NCI-H345 (cell line): ENCODE results near the gene RAD51B.
A peak's percentile ranks its signal among the peaks of the same experiment; 100 is the strongest.

Experiments used
- DNase-seq: peaks from one replicate; lab custom pipeline; 2025; lab: John Stamatoyannopoulos, UW

RAD51B gene

GRCh38 chr14:68487805-68488590 lies 668.4 kb downstream of the RAD51B start:
- DNase-seq, result no peak

GRCh38 chr14:68491793-68492192 lies 672.2 kb downstream of the RAD51B start:
- DNase-seq, result no peak

DNA sequence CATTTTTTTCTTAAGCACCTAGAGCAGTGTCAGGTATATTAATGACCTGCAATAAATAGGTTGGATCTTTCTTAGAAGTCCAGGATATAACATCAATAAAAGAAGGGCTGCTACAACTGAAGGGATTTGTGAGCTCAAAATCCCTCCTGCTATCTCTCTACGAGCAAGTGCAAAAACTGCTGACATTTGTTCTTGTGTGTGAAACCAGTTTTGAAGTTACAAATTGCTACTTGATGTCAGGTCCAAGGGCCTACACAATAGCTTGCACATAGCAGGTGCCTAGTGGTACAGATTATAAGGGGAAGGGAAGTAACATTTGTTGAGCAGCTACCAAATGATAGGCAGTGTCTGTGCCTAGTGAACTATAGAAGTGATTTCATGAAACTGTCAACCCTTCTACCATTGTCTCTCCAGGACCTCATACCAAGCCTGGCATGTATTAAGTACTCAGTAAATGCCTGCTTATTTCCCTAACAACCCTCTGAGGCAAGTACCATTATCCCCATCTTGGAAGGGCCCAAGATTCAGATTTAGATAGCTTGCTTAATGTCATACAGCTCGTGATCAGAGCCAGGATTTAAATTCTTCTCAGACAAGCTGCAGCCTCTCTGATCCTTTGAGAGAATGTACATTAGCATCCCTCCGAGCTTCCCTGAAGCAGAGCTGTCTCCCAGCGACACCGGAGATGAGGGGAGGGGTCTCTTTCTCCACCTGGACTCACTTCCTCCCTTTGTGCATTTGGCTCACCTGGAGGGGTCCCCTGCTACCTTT lies 673.0 kb downstream of the RAD51B start:
- DNase-seq, result no peak

DNA sequence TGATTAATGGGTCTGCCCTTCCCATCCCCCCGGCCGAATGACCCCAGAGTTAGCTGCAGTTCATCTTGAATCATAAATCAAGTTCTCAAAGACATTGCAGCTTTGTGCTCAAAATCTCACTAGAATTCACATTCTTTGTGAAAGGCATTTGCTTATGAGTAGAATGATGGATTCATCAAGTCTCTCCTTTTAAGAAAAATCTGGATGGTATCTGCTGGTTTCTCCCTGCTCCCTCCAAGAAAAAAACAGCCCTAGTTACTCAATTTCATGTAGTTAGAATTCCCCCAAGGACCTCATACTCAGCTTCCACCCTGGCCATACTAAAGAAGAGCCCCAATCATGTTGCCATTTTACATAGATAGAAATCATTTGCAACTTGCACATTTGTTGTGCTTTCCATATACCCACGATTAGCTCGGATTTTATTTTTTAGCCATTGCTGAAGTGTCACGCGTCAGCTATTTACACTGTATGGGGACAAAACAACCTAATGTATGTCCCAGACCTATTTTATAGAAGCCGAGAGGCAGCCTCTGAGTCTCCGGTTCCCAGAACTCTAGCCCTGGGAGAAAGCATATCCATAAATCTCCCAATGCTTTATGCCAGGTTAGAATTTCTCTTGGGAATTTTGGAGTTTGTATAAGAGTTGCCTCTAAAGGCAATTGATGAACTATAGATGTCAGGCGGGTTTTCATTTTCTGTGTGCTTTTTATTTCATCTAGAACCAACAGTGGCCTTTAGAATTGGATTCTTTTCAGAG lies 673.8 kb downstream of the RAD51B start:
- DNase-seq, result no peak

- DNase-seq, result no peak
Measured at GRCh38 chr14:68495101-68496039, 675.8 kb downstream of the RAD51B start.

DNA sequence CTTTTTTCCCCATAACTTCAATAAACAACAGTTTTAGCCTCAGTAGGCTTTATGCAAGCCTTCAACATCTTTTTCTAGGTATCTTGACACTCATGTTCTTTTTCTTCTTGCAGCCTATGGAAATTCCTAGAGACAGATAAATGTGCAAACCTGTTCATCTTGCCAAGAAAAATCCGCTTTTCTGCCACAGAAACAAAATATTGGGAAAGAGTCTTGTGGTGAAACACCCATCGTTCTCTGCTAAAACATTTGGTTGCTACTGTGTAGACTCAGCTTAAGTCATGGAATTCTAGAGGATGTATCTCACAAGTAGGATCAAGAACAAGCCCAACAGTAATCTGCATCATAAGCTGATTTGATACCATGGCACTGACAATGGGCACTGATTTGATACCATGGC lies 677.4 kb downstream of the RAD51B start:
- no peak for DNase-seq

DNA sequence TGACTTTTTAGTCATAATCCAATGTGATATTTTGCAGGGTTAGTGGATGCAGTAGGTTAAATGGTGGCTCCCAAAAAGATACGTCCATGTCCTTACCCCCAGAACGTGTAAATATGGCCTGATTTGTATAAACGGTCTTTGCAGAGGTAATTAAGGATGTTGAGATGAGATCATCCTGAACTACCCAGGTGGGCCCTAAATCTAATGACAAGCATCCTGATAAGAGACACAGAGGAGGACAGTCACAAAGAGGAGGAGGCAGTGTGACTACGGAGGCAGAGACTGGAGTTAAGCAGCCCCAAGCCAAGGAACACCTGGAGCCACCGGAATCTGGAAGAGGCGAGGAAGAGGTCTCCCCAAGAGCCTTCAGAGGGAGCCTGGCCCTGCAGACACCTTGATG lies 679.9 kb downstream of the RAD51B start:
- DNase-seq, result no peak

DNA sequence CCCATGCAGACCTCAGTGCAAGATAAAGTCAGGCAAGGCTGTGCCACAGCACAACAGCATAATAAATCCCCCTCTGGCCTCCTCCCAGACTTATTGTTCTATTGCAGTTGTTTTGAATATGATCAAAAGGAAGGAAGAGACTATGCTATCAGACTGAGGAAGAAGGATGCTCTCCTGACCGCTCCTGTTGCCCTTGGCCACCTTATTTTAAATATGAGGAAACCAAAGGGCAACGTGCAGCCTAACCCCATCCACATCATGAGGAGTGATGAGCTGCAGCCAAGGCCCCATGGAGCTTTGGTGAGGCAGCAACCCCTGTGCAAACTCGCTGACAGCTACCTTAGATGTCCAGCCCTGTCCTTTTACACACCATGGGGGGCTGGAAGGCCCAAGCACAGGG lies 681.6 kb downstream of the RAD51B start:
- no peak for DNase-seq

GRCh38 chr14:68501614-68502052 lies 682.1 kb downstream of the RAD51B start:
- no peak for DNase-seq

GRCh38 chr14:68502230-68502629 lies 682.7 kb downstream of the RAD51B start:
- DNase-seq, result no peak

GRCh38 chr14:68503186-68503825 lies 683.7 kb downstream of the RAD51B start:
- DNase-seq, result no peak

DNA sequence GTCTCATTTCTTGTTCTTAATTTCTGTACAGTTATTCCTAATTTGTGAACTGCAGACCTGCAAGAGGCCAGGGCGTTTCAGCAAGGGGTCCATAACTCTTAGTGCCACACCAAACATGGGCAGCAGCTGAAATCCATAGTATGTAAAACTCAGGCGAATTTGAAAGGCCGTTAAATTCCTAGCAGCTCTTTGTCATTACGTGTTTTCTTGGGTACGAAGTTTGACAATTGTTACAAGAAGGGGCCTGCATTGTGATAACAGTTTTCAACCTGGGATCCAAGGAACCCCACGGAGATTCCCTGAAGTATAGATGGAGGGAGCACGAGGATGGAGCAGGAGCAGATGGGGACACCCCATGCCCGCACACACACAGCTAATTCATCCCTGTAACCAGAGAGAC lies 685.3 kb downstream of the RAD51B start:
- DNase-seq, result no peak

- no peak for DNase-seq
Measured at GRCh38 chr14:68506021-68506644, 686.6 kb downstream of the RAD51B start.

DNA sequence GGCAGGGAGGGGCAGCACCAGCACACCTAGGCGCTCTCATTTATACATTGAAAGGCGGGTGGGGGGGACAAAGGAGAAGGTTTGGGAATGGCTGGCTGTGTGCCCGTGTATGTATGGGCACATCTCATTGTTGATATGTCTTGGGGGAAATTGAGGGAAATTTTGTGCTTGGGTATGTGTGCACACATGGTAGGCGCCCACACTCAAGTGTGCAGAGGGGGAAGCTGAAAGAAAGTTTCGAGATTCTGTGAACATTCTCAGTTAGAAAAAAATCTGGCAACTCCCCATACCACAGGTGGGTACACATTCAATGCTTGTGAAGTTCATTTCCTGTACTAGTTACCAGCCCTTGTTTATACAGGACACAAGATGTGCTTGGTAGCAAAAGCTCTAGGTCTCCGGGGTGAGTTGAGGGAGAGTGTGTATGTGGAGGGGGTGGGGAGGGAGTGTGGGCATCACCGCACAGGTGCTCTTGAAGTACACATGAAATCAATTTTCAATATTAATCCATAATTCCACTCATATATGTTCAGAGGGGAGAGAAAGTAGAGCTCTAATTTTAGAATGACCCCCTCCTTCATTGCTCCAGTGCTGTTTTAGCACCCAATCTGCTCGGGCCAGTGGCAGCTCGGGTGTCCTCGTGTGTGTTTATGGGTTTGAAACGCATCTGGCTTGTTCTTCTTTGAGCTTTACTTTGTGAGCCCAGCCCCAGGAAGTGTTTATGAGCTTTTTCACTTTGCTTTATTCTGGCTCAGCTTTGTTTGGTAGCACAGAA lies 687.3 kb downstream of the RAD51B start:
- DNase-seq, result no peak

DNA sequence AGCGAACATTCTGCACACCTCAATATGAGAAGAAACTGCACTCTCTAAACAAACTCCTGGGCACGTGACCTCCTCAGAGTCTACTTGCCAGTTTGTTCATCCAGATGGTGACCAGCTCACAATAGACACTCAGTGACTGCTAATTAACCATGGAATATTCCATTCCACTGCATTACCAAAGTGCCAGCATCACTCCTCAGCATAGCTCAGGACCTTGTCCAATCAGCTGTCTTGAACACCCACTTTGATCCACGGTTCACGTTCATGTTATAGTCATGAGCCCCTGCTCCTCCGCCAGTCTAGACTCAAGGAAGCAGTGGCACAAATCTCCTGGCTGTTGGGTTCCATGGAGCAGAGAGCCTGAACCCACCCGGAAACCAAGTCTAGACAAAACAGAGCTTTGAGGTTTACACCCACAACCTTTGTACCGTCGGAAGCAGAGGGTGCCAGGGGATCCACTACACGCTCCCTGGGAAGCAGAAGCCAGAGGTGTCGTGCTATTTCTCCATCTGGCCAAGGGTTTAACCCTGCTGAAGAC lies 688.0 kb downstream of the RAD51B start:
- no peak for DNase-seq

GRCh38 chr14:68508581-68508980 lies 689.0 kb downstream of the RAD51B start:
- DNase-seq, result peak; percentile 31

DNA sequence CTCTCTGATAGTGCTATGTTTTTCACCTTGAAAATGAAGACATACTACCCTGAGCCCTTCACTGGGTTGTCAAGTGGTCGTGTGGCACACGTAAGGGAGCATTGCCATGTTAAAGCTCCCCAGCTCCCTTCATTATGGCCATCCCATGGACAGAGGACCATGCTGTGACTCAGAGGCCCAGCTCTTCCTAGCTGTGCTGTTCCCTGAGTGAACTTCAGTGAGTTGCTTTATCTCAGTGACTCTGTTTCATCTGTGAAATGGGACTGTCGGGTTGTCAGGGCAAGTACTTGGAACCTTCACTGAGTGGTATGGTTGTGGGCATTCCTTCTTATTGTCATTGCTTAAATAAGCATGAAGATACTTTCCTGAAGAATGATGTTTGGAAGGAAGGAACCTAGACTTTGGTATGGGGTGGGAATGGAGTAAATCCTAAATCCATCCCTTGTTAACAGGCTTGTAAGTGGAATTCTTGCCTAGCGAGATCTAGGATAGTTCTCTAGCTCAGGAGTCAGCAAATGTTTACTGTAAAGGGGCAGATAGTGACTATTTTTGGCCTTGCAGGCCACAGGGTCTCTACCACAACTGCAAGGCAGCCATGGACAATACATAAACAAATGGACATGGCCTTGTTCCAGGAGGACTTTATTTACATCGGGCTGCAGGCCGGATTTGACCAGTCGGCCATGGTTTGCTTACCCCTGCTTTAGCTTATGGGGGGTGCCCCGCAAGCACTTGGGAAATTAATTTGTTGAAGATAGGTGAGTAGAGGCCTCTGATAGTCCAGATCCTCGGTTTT lies 689.8 kb downstream of the RAD51B start:
- no peak for DNase-seq
